PC-3 (cell line): ENCODE measurements around the gene TEX2. TPM values are rescaled to one million over a fixed set of nuclear protein-coding genes. Genes with fewer than 3 reads are reported as not detected.

Experiments used
- ATAC-seq: fragments of 200-7000 bp; cut with Tn5 transposase; 2 replicates; pipeline ENCODE4 v1.9.1; 2020; ENCODE audit warnings: mild to moderate bottlenecking, moderate library complexity
- BruUV-seq: library from RNA; stranded (reverse); fragments of 400-500 nt; replicated peaks from 2 replicates; lab custom pipeline; 2021; lab: Mats Ljungman, UMichigan
- CTCF ChIA-PET: fragments of 300-600 bp; sonication (Branson Sonifier 250); formaldehyde crosslinking; loops from one replicate; lab custom pipeline; 2022; ENCODE audit warnings: antibody characterized with exemption; lab: Charles Lee
- POLR2A ChIA-PET: fragments of 300-600 bp; sonication (Branson Sonifier 250); formaldehyde crosslinking; loops from one replicate; lab custom pipeline; 2022; ENCODE audit warnings: antibody characterized with exemption; ENCODE audit not compliant: unreplicated experiment; lab: Charles Lee
- DNase-seq: peaks from one replicate; pipeline ENCODE4 v3.0.0-alpha.2; 2015
- H2AFZ ChIP-seq: fragments of 300-600 bp; sonication (generic); 2 replicates; pipeline ENCODE4 v1.6.0; 2016; ENCODE audit warnings: antibody characterized with exemption, low read length
- H3F3A ChIP-seq: fragments of 300-600 bp; sonication (generic); one replicate; pipeline ENCODE4 v1.6.0; 2017; ENCODE audit warnings: antibody characterized with exemption, low read length, control low read depth, mild to moderate bottlenecking; ENCODE audit not compliant: unreplicated experiment
- H3K27ac ChIP-seq: fragments of 300-600 bp; sonication (generic); 2 replicates; pipeline ENCODE4 v1.5.1; 2016; ENCODE audit warnings: mild to moderate bottlenecking, low read length
- H3K27me3 ChIP-seq: fragments of 300-600 bp; sonication (generic); 2 replicates; pipeline ENCODE4 v1.6.1; 2016; ENCODE audit warnings: low read length, mixed read lengths
- H3K36me3 ChIP-seq: fragments of 300-600 bp; sonication (generic); 2 replicates; pipeline ENCODE4 v1.6.1; 2016; ENCODE audit warnings: low read depth, mixed run types, low read length, mixed read lengths
- H3K4me1 ChIP-seq: fragments of 300-600 bp; sonication (generic); 2 replicates; pipeline ENCODE4 v1.5.1; 2016; ENCODE audit warnings: low read length; ENCODE audit not compliant: insufficient read depth
- H3K4me2 ChIP-seq: fragments of 300-600 bp; sonication (generic); 2 replicates; pipeline ENCODE4 v1.6.0; 2016; ENCODE audit warnings: low read length
- H3K4me3 ChIP-seq: fragments of 300-600 bp; sonication (generic); 2 replicates; pipeline ENCODE4 v1.5.1; 2016; ENCODE audit warnings: mild to moderate bottlenecking, low read length, mixed read lengths
- H3K79me2 ChIP-seq: fragments of 300-600 bp; sonication (generic); 2 replicates; pipeline ENCODE4 v1.6.1; 2017; ENCODE audit warnings: low read length, mixed read lengths
- H3K9ac ChIP-seq: fragments of 300-600 bp; sonication (generic); 2 replicates; pipeline ENCODE4 v1.6.0; 2016; ENCODE audit warnings: mild to moderate bottlenecking, low read length
- H3K9me2 ChIP-seq: fragments of 300-600 bp; sonication (generic); replicated peaks from 2 replicates; pipeline ENCODE4 v1.6.1; 2016; ENCODE audit warnings: mixed run types, low read length, mixed read lengths
- H3K9me3 ChIP-seq: fragments of 300-600 bp; sonication (generic); 2 replicates; pipeline ENCODE4 v1.6.1; 2016; ENCODE audit warnings: low read length, mixed read lengths
- H4K20me1 ChIP-seq: fragments of 300-600 bp; sonication (generic); 2 replicates; pipeline ENCODE4 v1.6.1; 2016; ENCODE audit warnings: low read length, mixed read lengths
- CTCF ChIP-seq: fragments of 300-600 bp; sonication (generic); conservative IDR thresholded peaks from 2 replicates; pipeline ENCODE4 v1.5.1; 2017; ENCODE audit warnings: antibody characterized with exemption, low read depth, mild to moderate bottlenecking, low read length
- EZH2 ChIP-seq: fragments of 300-600 bp; sonication (generic); IDR thresholded peaks from one replicate; pipeline ENCODE4 v1.6.1; 2017; ENCODE audit warnings: antibody characterized with exemption, mild to moderate bottlenecking, low read length; ENCODE audit not compliant: unreplicated experiment
- EZH2phosphoT487 ChIP-seq: fragments of 300-600 bp; sonication (generic); IDR thresholded peaks from 2 replicates; pipeline ENCODE4 v1.6.1; 2018; ENCODE audit warnings: mild to moderate bottlenecking, antibody characterized with exemption, low read length, borderline replicate concordance
- intact Hi-C: fragments of 100-400 bp; cut with micrococcal nuclease; formaldehyde crosslinking; loops from 2 replicates; pipeline ENCODE4 v1.9.0; 2023
- total RNA-seq: library from RNA; depleted of rRNA; stranded (reverse); fragments of >200 nt; gene quantifications from 2 replicates; pipeline ENCODE4 v1.2.3, GENCODE V29; 2014

TEX2 gene
- total RNA-seq, 1 experiment from 2014 or later, result 44.2 TPM

- ATAC-seq, result no peak
- H3K79me2 ChIP-seq, result peaks cover 69% of the 10 kb centered on the region
- intact Hi-C loops, result loop anchor here (5.0 kb wide), 1 partner anchor 59 kb away; the partner anchor contains the start of gene TEX2
- H3K9ac ChIP-seq, result no peak overlapping the region
- H3K36me3 ChIP-seq, result no peaks in the 10 kb centered on the region
- no peak overlapping the region for H2AFZ ChIP-seq
- no peak for TF ChIP-seq EZH2
- TF ChIP-seq EZH2phosphoT487, result no peak
- TF ChIP-seq CTCF, result no peak
- BruUV-seq, result no TSS peak
- POLR2A ChIA-PET, result no interaction called here
- no peak overlapping the region for H3K27ac ChIP-seq
- no peak overlapping the region for H3K4me3 ChIP-seq
- no peaks in the 10 kb centered on the region for H4K20me1 ChIP-seq
- peaks cover 3% of the 10 kb centered on the region for H3F3A ChIP-seq
- H3K4me1 ChIP-seq, result peaks cover 16% of the 10 kb centered on the region
- CTCF ChIA-PET, result no interaction called here
- H3K27me3 ChIP-seq, result no peaks in the 10 kb centered on the region
- no peak overlapping the region for H3K4me2 ChIP-seq
- no peaks in the 10 kb centered on the region for H3K9me2 ChIP-seq
- H3K9me3 ChIP-seq, result no peaks in the 10 kb centered on the region
- DNase-seq, result no peak
Measured at GRCh38 chr17:64203630-64204029, 59.4 kb downstream of the TEX2 start.

- POLR2A ChIA-PET, result interaction anchor here (0.5 kb wide), 1 partner anchor 212 kb away, joined by 3 read pairs; no protein-coding TSS in a partner anchor
Measured at GRCh38 chr17:64202683-64203344, 60.2 kb downstream of the TEX2 start.

More at GRCh38 chr17:64202683-64203344, 60.2 kb downstream of the TEX2 start:
- CTCF ChIA-PET, result interaction anchor here (1.0 kb wide), 1 partner anchor 79 kb away, joined by 6 read pairs; no protein-coding TSS in a partner anchor
- no TSS peak for BruUV-seq
- no peaks in the 10 kb centered on the region for H3K36me3 ChIP-seq
- H3K4me3 ChIP-seq, result no peak overlapping the region
- no peaks in the 10 kb centered on the region for H3K9me3 ChIP-seq
- H3K27ac ChIP-seq, result 0 out of 2 replicates have a peak overlapping the region, but pooled peaks have one; percentile 7
- no peak overlapping the region for H2AFZ ChIP-seq
- no peaks in the 10 kb centered on the region for H4K20me1 ChIP-seq
- H3K79me2 ChIP-seq, result peaks cover 61% of the 10 kb centered on the region
- intact Hi-C loops, result loop anchor here (5.0 kb wide), 1 partner anchor 59 kb away; the partner anchor contains the start of gene TEX2
- H3K27me3 ChIP-seq, result no peaks in the 10 kb centered on the region
- peaks cover 3% of the 10 kb centered on the region for H3F3A ChIP-seq
- DNase-seq (peak; percentile 86), ATAC-seq (peak; percentile 79)
- peaks cover 16% of the 10 kb centered on the region for H3K4me1 ChIP-seq
- TF ChIP-seq EZH2phosphoT487 (no peak), EZH2 (no peak), CTCF (0 out of 2 replicates have a peak, but pooled peaks have one; percentile 19)
- H3K4me2 ChIP-seq, result peak overlapping the region; percentile 31
- no peaks in the 10 kb centered on the region for H3K9me2 ChIP-seq
- no peak overlapping the region for H3K9ac ChIP-seq
